Glomerular visceral epithelial cell (primary cell): Measurements from ENCODE around the gene YIF1B.

Experiments used
- DNase-seq: peaks from one replicate; pipeline ENCODE4 v3.0.0-alpha.2; 2016; ENCODE audit errors: extremely low spot score

YIF1B gene

DNA sequence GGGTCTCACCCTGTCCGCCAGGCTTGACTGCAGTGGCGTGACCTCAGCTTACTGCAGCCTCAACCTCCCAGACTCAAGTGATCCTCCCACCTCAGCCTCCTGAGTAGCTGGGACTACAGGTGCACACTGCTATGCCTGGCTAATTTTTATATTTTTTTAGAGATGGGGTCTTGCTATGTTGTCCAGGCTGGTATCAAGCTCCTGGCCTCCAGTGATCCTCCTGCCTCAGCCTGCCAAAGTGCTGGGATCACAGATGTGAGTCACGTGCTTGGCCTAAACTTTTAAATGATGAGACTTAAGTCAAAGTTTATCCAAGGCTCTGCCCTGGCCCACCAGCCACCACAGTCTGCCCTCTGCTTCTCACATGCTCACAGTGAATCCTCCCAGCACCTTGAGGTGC is 9.5 kb downstream of the YIF1B start:
- DNase-seq = no peak

- peak; percentile 98 for DNase-seq
These were observed 10.8 kb downstream of the YIF1B start for GRCh38 chr19:38304866-38305429.

DNA sequence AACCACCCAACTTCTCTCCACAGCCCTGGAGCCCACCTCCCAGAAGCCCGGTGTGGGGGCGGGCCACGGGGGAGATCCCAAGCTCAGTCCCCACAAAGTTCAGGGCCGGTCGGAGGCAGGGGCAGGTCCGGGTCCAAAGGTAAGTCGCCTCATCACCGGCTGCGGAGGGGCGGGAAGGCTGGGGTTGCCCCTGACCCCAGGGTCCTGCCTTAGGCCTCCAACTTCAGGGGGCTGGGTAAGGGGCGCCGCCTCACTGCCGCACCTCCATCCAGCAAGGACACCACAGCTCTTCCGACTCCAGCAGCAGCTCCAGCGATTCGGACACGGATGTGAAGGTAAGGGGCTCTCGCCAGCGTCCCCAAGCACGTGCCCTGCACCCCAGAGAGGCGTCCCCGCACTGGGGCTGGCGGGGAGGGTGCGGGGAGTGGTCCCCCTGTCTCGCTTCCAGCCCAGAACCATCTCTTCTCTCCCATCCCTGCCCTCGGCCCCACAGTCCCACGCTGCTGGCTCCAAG is 11.3 kb downstream of the YIF1B start:
- DNase-seq = no peak

GRCh38 chr19:38303517-38304351 is 12.0 kb downstream of the YIF1B start, which contains the start of gene C19orf33:
Gene C19orf33 (plus strand): TSS chr19:38304251. CDS start chr19:38304262, 11 bp downstream.
- DNase-seq = peak; percentile 89

DNA sequence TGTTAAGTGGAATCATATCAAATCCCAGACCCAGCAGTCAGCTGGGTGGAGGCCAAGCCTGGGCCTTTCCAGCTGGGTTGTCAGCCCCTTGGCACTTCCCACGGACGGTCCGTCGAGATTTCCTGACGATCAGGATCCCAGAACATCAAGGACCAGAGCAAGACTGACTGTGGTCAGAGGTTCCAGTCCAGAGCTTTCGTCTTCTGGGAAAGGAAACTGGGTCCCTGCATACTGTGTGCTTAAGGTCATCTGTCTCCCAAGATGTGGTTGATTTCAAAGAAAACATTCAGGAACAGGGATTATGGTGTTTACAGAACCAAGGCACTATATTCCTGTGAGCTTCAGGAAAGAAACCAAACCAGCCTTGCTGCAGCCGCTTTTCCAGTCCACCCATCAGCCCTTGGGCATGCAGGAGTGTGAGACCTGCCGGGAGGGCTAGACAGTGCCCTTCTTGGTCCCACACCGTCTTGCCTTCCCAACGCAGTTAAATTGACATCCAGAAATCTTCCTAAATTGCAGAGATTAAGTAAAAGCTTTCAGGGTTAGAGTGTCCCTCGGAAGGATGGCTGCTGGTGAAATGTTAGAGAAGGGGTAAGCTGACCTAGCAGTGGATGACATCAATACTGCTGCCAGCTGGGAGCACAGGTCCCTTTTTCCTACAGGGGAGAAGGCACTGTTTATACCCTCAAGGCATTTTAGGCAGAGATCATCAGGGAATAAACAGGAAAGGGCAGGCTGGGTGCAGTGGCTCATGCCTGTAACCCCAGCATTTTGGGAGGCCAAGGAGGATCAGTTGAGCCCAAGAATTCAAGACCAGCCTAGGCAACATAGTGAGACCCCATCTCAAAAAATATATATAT is 16.7 kb downstream of the YIF1B start:
- DNase-seq = peak; percentile 97

- no peak for DNase-seq
These were observed 21.7 kb downstream of the YIF1B start for GRCh38 chr19:38294090-38294489.

DNA sequence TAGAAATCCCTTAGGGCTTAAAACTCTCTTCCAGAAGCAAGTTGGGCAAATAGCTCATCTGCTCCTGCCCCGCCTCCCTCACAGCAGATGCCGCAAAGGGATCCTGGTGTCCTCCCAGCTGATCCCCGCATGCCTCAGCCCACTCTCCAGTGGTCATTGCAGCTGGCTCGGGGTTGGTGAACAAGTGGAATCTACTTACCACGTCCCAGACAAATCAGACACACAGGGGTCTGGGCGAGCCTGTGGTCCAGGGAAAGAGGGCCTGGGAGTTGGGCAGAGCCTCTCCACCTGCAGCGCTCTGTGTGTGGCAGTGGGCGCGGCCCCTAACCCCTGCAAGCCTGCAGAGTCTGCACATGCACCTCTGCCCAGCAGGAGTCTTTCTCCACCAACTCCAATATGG is 22.5 kb downstream of the YIF1B start:
- DNase-seq = no peak

DNA sequence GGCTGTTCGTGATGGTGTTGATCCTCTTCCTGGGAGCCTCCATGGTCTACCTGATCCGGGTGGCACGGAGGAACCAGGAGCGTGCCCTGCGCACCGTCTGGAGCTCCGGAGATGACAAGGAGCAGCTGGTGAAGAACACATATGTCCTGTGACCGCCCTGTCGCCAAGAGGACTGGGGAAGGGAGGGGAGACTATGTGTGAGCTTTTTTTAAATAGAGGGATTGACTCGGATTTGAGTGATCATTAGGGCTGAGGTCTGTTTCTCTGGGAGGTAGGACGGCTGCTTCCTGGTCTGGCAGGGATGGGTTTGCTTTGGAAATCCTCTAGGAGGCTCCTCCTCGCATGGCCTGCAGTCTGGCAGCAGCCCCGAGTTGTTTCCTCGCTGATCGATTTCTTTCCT is 23.9 kb downstream of the YIF1B start:
- no peak for DNase-seq

DNA sequence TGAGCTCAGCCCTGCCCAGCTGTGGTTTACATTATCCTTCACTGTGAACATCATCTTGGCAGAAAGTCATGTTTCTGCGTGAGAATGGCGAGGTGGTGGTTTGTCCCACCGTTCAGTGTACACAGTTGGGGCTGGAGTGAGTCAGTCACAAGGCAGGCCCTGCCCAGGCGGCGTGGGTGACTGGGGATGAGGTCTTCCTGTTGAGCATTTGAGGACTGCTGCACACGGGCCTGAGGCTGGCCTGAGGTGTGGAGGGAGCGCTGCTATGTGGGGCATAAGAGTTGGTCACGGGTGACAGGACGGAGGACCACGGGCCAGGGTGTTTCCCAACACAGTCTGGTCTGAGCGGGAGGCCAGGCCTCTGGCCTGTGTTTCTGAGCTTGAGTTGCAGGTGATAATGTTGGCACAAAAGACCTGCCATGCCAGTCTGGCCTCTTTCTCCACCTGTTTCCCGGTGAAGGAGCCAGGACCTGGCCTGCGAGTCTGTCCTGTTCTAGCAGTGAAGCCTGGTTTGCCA is 25.1 kb downstream of the YIF1B start:
- DNase-seq = peak; percentile 99

DNA sequence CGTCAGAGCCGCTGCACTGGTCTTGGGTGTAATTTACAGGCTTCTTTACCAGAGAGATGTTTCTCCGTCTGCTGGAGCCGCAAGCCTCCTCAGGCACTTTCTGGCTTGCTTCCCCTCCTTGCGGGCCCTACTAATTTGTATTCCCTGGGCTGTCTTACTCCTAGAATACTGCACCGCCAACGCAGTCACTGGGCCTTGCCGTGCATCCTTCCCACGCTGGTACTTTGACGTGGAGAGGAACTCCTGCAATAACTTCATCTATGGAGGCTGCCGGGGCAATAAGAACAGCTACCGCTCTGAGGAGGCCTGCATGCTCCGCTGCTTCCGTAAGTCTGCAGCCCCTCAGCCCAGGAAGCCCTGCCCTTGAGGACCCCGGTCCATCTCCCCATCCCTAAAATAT is 25.8 kb downstream of the YIF1B start:
- DNase-seq = no peak

DNA sequence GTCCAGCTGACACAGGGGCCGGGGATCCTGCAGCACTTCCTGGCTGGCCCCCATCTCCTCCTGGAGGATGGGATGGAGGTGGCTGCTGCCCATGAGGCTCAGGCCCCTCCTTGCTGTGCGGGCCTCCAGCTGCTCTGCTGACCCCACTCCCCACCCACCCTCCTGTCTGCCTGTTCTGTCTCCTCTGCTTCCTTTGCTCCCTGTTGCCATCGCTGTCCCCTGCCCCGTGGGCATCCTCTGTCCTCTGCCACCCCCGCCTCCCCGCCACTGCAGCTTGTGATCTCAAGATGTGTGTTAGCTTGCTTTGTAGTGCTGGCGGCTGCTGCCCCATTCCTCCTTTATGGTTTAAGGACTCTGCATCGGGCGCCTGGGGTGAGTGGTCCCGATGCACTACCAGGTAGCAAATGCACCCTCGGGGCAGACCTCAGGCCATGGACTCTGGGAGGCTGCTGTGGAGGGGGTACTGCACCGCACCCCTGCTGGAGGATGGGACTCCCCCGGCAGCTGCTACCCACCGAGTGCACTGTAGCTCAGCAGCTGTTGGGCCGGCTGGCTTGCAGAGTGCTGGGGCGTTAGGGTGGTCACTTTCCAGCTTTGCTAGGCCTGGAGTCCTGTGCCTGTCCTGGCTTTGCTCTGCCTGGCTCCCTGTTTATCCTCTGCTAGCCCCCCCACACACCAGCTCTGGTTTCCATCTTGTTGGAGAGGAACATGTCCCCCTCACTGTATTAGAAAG is 27.5 kb downstream of the YIF1B start:
- no peak for DNase-seq

GRCh38 chr19:38287604-38288003 is 28.1 kb downstream of the YIF1B start:
- DNase-seq = no peak

DNA sequence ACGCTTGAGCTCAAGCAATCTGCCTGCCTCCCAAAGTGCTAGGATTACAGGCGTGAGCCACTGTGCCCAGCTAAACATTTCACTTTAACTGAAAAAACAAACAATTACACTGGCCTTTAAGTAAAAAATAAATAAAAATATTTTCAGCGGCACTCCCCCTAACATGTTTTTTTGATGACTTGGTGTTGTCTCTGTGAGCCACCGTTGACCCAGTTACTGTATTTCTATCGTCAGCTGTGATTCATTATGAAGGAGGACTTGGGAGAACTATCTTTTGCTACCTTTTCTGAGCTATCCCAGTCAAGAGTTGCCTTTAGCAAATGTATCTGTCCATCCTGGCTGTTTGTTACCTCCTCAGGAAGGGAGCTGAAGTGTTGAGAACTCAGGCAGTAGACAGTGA is 30.2 kb downstream of the YIF1B start:
- DNase-seq = no peak

DNA sequence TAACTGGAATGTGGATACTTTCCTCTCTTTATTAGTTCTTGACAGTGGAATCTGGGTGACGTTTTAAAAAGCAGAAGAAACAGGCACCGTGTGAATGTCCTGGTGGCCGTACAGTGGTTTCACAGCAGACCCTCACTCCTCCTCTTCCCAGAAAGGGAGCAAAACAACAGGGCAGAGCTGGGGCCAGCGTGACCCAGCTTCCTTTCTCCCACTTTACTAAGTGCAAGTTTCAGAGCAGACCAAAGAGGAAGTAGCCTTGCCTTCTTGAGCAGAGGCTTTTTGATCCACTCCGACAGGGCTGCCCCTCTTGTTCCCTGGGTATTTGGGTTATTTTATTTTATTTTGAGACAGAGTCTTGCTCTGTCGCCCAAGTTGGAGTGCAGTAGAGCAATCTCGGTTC is 31.3 kb downstream of the YIF1B start:
- DNase-seq = no peak

DNA sequence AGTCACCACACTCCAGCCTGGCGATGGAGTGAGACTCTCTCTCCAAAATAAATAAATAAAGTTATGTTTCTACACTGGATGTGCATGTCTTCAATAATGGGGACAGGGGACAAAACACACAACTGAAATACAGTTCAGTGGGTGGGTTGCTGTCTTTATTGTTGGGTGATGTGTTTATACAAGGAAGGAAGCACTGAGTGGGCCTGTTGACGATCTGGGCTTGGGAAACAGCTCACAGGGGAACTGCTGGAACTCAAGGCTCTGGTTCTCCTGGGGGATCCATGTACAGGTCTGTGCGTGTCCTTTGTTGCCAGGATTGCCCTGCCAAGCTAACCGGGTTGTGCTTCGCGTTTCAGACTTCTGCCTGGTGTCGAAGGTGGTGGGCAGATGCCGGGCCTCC is 32.5 kb downstream of the YIF1B start:
- DNase-seq = no peak

DNA sequence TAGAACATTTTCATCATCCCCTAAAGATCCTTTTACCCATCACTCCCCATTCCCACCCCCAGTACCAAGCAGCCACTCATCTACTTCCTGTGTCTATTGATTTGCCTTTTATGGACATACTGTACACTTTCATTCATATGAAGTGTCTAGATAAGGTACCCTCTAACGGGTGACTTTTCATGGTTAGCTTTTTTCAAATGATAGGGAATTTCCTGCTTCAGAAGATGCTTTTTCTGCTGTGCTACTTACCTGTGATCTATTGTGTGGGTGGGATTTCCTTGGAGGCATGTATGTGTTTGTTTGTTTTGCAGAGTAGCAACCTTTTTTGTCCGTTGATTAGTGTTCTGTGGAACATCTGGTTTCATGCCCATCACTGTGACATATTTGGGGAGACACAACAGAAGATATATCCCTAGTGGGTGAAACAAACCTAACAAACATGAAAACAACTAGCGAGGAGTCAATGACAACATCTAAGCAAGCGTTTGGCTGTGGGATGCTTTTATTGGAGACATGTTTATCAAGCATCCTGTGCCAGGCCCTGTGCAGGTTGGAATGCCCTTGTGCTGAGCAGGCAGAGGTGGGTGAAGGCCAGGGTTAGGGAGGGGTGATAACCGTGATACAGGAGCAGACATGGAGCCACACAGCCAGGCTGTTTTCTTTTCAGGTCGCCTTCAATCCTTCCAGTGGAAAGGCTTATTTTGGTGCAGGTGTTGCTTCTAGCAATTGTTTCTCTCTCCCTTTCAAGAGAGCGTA is 33.8 kb downstream of the YIF1B start:
- no peak for DNase-seq

DNA sequence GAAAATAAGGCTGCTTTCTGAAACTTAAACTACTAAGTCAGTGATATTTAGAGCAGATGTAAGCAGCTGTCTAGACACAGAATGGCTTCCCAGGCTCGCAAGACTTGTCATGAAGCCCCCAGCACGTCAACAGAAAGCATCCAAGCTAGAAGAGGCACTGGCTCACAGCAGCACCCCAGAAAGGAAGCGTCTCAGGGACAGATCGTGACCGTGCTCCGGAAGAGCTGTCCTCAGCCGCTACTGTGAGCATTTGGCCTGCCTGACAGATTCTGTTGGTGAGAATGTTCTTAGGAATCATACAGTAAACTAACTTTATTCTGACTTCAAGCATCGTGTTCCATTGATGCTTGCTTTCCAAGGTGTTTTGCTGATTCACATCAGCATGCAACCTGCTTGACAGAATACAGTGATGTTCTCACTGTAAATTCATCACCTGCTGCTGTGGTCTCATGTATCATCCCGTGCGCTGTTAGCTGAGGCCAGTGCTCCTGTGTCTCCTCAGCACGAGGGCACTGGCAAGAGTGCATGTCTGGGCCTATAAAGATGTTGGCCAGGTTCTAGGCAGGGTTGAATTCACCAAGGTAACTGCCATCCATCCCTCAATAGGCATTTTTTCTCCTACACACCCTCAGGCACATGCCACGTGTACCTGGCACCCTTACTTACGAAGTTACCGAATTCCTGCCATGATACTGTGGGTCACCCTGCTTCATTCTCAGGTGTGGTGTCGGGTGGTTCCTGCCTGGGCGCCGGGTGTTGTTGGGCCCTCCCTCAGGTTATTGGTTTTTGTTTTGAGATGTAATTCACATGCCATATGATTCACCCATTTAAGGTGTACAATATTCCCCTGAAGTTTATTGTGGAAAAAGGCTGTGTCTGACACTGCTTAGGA is 35.5 kb downstream of the YIF1B start:
- DNase-seq = no peak

GRCh38 chr19:38278751-38279150 is 37.0 kb downstream of the YIF1B start:
- DNase-seq = no peak

GRCh38 chr19:38277969-38278680 is 37.6 kb downstream of the YIF1B start:
- peak; percentile 46 for DNase-seq
